GM21786 (cell line): ENCODE data around the gene CMTM7.
"Not testable (repeated sequence)": the region's sequence is repeated elsewhere in the genome, so short reads cannot be mapped to it uniquely, and the experiment has no call there.

Experiments
- ATAC-seq: cut with Tn5 transposase; IDR thresholded peaks from one replicate; pipeline ENCODE4 v1.9.1; 2021; ENCODE audit not compliant: unreplicated experiment

Gene CMTM7

DNA sequence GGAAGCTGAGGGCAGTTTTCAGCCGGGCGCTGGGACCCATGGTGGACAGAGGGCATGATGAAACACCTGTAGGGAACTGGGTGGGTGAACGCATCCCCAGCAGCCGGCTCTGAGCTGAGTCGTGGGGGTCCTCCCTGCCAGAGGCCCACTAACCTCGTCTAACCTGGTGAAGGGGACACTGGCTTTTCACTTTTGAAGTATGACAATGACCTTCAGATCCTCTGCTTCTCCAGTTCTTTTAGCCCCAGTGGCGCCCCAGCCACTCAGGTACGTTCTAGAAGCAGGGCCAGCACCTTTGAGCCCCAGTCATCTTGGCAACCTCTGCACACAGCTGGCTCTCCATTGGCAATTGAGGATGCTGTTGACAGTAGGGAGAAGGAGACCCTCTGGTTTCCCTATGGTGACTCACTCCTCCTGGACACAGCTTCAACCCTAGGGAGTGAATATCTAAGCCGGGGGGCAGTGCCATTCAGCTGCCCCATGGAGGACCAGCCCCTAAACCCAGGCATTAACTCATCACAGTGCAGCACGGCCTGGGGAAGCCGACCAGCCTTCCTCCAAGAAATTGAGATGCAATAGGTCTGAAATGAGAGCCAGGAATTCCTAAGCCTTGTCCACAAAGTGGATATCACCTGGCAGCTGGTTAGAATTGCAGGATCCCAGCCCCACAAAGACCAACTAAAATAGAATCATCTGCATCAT is 64.9 kb downstream of the CMTM7 start:
- ATAC-seq, result no peak

GRCh38 chr3:32457971-32458471 is 66.4 kb downstream of the CMTM7 start:
- peak; percentile 37 for ATAC-seq

DNA sequence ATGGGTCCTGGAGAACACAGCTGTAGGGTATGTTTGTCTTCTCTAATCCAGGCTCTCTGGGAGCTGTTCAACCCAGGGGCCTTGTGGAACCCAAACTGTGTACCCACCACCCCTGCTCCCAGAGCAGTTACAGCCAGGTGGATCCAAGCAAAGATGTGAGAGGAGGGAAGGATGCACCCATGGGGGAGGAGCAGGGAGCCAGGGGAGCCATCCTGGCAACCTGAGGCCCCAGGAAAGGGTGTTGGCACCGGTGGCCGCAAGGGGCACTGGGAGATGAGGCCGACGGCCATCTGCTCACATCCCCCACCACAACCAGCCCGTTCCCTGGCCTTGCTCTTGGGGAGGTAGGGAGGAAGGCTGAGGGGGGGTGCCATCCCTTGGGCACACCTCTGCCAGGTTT is 67.8 kb downstream of the CMTM7 start:
- no peak for ATAC-seq

DNA sequence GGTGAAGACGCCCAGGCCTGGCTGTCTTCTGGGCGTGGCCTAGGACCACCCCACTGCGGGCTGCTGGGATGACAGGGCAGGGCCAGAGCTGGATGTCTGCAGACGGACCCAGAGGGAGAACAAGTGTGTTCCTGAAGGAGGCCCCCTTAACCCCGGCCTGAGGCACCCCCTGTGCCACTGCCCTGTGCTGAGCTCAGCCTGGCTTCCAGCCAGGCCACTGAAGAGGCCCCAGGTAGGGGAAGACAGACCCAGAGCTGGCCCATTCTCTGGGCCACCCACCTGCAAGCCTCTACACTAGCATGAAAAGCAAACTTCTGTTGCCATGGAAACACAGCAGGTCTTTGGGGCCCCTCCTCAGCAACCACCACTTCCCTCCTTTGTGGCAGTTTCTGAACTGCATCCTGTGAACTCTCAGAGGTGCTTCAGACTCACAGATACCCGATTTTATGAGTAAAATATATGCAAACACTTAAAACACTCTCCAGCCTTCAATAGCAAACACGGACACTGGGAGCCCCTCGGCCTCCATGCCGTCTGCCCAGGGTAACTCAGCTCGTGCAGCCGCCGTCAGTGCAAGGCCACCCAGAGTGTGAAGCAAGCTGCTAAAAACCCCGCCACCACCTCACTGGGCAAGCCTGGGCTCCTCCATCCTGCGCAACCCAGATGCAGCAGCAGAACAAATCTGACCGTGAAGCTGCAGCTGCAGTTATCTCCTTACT is 68.5 kb downstream of the CMTM7 start:
- peak; percentile 80 for ATAC-seq

DNA sequence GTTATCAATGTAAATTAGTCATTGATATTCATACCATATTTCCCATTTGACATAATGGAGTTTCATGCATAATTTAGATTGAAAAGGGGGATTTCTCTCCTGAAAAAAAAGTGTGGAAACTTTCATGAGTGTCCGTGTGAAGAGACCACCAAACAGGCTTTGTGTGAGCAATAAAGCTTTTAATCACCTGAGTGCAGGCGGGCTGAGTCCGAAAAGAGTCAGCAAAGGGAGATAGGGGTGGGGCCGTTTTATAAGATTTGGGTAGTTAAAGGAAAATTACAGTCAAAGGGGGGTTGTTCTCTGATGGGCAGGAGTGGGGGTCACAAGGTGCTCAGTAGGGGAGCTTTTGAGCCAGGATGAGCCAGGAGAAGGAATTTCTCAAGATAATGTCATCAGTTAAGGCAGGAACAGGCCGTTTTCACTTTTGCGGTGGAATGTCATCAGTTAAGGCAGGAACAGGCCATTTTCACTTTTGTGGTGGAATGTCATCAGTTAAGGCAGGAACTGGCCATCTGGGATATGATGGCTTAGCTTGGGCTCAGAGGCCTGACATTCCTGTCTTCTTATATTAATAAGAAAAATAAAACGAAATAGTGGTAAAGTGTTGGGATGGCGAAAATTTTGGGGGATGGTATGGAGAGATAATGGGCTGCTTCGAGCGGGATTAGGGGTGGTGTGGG is 69.3 kb downstream of the CMTM7 start:
- ATAC-seq, result not testable (repeated sequence)

GRCh38 chr3:32462191-32462986 is 70.7 kb downstream of the CMTM7 start:
- ATAC-seq, result not testable (repeated sequence)

DNA sequence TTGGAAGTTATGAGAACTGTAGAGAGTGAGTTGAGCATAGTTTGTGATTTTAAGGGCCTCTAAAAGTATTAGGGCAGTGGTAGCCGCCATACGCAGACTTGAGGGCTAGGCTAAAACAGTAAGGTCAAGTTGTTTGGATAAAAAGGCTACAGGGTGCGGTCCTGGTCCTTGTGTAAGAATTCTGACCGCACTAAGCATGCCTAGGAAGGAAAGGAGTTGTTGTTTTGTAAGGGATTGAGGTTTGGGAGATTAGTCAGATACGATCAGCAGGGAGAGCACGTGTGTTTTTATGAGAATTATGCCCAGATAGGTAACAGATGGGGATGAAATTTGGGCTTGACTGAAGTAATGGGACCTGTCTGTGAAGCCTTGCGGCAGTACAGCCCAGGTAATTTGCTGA is 71.8 kb downstream of the CMTM7 start:
- ATAC-seq, result not testable (repeated sequence)

DNA sequence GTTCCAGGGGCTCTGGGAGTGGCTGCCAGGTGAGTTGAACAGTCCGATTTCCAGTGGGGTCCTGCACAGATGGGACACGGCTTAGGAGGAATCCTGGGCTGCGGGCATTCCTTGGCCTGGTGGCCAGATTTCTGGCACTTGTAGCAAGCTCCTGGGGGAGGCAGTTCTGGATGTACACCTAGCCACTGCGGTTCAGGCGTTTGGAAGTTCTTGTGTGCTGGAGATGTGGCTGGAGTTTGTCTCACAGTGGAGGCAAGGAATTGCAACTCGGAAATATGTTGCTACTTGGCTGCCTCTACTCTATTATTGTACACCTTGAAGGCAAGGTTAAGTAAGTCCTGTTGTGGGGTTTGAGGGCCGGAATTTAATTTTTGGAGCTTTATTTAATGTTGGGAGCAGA is 73.1 kb downstream of the CMTM7 start:
- ATAC-seq, result not testable (repeated sequence)

- ATAC-seq, result not testable (repeated sequence)
These were observed 75.2 kb downstream of the CMTM7 start for GRCh38 chr3:32466808-32467207.

DNA sequence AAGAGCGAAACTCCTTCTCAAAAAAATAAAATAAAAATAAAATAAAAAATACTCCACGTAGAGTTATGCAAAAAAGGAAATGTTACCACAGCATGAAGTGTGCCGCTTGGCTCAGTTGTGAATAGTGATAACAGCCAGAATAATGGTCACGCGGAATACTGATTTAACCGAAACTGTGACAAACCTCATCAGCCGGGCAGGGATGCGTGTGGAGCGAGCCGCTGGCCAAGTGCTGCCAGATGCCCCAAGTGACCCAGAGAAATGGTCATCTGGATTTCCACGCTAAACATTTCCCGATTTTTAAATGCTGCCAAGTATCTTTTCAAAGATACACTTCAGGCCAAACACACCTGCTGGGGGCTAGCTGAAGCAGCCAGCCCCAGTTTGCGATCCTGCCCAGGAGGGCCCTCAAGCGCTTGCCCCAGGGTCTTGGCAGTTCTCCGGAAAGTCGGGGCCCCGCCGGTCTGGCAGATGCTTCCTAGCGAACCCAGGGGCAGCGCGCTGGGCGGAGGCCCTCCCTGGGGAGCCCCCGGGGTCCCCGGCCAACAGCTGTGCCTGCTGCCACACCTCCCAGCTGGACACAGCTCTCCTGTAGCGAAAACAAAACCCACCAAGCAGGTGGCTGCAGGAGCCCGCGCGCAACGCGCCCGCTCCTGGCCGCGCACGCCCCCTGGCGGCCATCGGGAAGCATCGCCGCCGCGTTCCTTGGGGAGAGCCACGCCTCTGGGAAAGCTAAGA is 75.8 kb downstream of the CMTM7 start:
- ATAC-seq, result peak; percentile 54

DNA sequence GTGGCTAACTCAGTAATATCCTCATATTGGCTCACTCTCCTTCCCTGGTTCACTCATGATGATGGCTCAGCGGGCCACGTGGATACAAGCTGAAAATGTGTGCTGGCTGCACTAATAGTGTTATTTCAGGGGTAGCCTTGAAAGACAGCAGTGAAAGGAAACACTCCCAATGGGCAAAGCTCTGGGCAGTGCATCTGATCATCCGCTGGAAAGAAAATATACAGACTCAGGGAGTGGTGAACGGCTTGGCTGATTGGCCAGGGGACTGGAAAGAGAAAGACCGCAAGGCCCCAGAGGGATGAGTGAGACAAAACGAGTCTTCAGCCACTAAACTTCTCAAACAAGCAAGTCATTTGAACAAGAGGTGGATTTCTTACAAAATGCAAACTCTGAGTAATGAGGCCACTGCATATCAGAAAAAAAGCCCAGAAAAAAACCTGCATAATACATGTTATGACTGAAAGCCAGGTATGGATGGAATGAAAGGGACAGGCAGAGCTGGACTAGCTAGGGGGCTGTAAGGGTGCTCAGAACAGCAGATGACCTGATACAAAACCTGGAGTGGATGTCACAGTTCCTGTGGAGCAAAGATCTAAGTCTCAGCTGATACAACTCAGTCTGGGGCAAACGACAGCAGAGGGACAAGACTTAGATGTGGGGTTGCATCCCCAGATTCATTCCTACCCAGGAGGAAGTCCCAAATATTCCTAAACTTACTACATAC is 77.7 kb downstream of the CMTM7 start:
- peak; percentile 38 for ATAC-seq

DNA sequence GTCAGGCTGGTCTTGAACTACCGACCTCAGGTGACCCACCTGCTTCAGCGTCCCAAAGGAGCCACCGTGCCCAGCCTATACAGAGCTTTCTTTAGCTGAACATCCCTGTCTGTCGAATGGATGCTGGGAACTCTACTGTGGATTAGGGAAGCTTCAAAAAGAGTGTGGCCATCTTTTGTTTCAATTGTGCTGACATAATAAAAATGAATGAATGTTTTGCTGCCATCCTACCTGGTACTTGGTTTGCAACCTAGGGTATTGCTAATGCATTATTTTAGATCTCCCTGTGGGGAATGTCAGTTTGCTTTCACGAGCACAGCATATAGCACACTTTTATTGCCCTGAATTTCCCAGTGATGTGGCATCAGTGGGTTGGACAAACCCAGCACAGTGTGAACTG is 78.7 kb downstream of the CMTM7 start:
- ATAC-seq, result no peak

GRCh38 chr3:32471246-32471645 is 79.6 kb downstream of the CMTM7 start:
- no peak for ATAC-seq

DNA sequence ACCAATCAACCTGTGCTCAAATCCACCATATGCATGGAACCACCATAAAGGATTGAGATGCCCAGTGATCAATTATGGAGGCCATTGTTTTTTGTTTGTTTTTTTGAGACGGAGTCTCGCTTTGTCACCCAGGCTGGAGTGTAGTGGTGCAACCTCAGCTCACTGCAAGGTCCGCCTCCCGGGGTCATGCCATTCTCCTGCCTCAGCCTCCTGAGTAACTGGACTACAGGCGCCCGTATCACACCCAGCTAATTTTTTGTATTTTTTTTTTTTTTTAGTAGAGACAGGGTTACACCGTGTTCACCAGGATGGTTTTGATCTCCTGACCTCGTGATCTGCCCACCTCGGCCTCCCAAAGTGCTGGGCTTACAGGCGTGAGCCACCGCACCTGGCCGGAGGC is 80.5 kb downstream of the CMTM7 start:
- ATAC-seq, result not testable (repeated sequence)

GRCh38 chr3:32474201-32474600 is 82.5 kb downstream of the CMTM7 start:
- ATAC-seq, result no peak

DNA sequence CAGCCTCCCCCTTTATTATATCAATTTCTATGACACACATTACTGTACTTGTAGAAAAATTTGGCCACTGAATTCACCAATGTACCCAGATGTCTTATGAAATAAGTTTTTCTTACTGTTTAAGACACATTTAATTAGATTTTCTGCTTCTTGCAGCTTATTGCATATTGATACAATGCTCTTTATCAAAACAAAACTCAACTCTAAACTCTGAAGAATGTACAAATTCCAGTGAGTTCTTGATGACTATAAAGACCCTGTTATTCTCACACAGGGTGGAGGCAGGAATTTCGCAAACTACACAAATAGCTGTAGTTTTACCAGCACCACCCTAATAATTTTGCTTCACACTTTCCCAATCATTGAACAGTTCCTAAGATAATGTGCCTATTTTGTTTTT is 89.0 kb downstream of the CMTM7 start:
- ATAC-seq, result no peak

DNA sequence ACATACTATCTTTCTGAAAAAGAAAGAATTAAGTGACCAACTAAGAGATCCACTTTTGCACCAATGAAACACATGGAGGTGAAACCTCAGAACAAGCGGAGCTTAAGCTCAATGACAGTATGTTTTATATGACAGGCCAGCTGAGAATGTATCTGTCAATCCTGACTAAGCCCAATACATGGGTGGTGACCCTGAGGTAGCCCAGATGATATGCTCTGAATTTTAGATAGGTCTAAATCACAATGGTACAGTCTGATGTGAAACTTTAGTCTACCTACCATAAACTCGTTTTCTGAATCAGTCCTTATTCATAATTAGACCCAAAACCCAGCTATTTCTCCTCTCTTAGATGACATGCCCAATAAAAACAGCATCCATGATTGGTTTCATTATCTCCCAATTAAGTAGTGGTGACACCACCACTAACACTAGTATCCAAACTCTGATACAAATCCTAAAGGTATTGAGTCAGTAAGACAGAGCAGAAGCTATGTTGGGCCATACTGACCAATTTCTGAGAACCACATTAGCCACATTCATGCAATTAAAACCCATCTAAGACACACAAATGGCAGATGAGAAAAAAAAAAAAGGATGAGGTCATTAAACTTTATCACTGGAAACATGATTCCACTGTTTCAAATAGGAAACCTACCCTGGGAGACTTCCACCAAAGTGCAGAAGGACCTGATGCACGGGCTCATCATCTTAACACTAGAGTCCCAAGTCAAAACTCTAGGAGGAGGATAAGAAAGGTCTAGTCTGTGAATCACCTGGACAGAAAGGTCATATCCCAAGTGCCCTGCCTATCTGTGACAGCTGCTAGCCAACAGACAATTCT is 90.4 kb downstream of the CMTM7 start:
- ATAC-seq, result no peak

GRCh38 chr3:32482693-32483092 is 91.0 kb downstream of the CMTM7 start:
- no peak for ATAC-seq

- no peak for ATAC-seq
These were observed 92.1 kb downstream of the CMTM7 start for GRCh38 chr3:32483772-32484171.
